ENCODE measurements around the gene ACSF2.

The ACSF2 gene

GRCh38 chr17:50464121-50464520 lies 38.1 kb downstream of the ACSF2 start:
- H3K79me2 ChIP-seq (ENCODE audit: insufficient read depth, low read length) = no peaks in the 10 kb centered on the region
- no peak overlapping the region for H2AFZ ChIP-seq (ENCODE audit: low read depth, low read length, severe bottlenecking)
- H3K36me3 ChIP-seq (ENCODE audit: low read length) = no peaks in the 10 kb centered on the region
- no peak for TF ChIP-seq EZH2phosphoT487 (conservative IDR thresholded peaks at IDR 0.05; ENCODE audit: low read length)
- no peak for TF ChIP-seq CTCF (IDR thresholded peaks at IDR 0.05; ENCODE audit: insufficient read depth, low read length, poor library complexity, severe bottlenecking)
- H3K9ac ChIP-seq (ENCODE audit: low read length) = no peak overlapping the region
- no peaks in the 10 kb centered on the region for H3K27me3 ChIP-seq (ENCODE audit: low read length)
- H3K9me3 ChIP-seq (ENCODE audit: insufficient read depth, low read length) = no peaks in the 10 kb centered on the region
- H3F3A ChIP-seq (ENCODE audit: insufficient read depth) = no peaks in the 10 kb centered on the region
- H3K27ac ChIP-seq (ENCODE audit: low read depth, low read length) = no peak overlapping the region
- no peaks in the 10 kb centered on the region for H3K9me2 ChIP-seq (replicated peaks; ENCODE audit: insufficient read depth, low read length)
- no peaks in the 10 kb centered on the region for H4K20me1 ChIP-seq (ENCODE audit: low read depth, low read length)
- no peak overlapping the region for H3K4me3 ChIP-seq (ENCODE audit: insufficient read depth, low read length, poor library complexity, severe bottlenecking)
- no peak overlapping the region for H3K4me2 ChIP-seq (ENCODE audit: low read depth, low read length, poor library complexity, severe bottlenecking)

GRCh38 chr17:50464736-50465135 lies 38.7 kb downstream of the ACSF2 start:
- TF ChIP-seq CTCF (IDR thresholded peaks at IDR 0.05; ENCODE audit: insufficient read depth, low read length, poor library complexity, severe bottlenecking) (no peak), EZH2phosphoT487 (conservative IDR thresholded peaks at IDR 0.05; ENCODE audit: low read length) (no peak)
- H3K36me3 ChIP-seq (ENCODE audit: low read length) = no peaks in the 10 kb centered on the region
- no peaks in the 10 kb centered on the region for H3K9me2 ChIP-seq (replicated peaks; ENCODE audit: insufficient read depth, low read length)
- H3K27ac ChIP-seq (ENCODE audit: low read depth, low read length) = no peak overlapping the region
- no peak overlapping the region for H3K4me2 ChIP-seq (ENCODE audit: low read depth, low read length, poor library complexity, severe bottlenecking)
- no peak overlapping the region for H3K4me3 ChIP-seq (ENCODE audit: insufficient read depth, low read length, poor library complexity, severe bottlenecking)
- H2AFZ ChIP-seq (ENCODE audit: low read depth, low read length, severe bottlenecking) = no peak overlapping the region
- H3K79me2 ChIP-seq (ENCODE audit: insufficient read depth, low read length) = no peaks in the 10 kb centered on the region
- H3K27me3 ChIP-seq (ENCODE audit: low read length) = no peaks in the 10 kb centered on the region
- H3K9me3 ChIP-seq (ENCODE audit: insufficient read depth, low read length) = no peaks in the 10 kb centered on the region
- no peaks in the 10 kb centered on the region for H3F3A ChIP-seq (ENCODE audit: insufficient read depth)
- no peaks in the 10 kb centered on the region for H4K20me1 ChIP-seq (ENCODE audit: low read depth, low read length)
- no peak overlapping the region for H3K9ac ChIP-seq (ENCODE audit: low read length)

GRCh38 chr17:50465171-50465570 lies 39.2 kb downstream of the ACSF2 start:
- Histone ChIP-seq H3K27ac (ENCODE audit: low read depth, low read length) (no peak overlapping the region), H3K79me2 (ENCODE audit: insufficient read depth, low read length) (no peaks in the 10 kb centered on the region), H3K4me3 (ENCODE audit: insufficient read depth, low read length, poor library complexity, severe bottlenecking) (no peak overlapping the region), H3K4me2 (ENCODE audit: low read depth, low read length, poor library complexity, severe bottlenecking) (no peak overlapping the region), H3F3A (ENCODE audit: insufficient read depth) (no peaks in the 10 kb centered on the region), H3K9me3 (ENCODE audit: insufficient read depth, low read length) (no peaks in the 10 kb centered on the region), H4K20me1 (ENCODE audit: low read depth, low read length) (no peaks in the 10 kb centered on the region), H3K9me2 (replicated peaks; ENCODE audit: insufficient read depth, low read length) (no peaks in the 10 kb centered on the region), H3K36me3 (ENCODE audit: low read length) (no peaks in the 10 kb centered on the region), H3K27me3 (ENCODE audit: low read length) (no peaks in the 10 kb centered on the region), H2AFZ (ENCODE audit: low read depth, low read length, severe bottlenecking) (no peak overlapping the region), H3K9ac (ENCODE audit: low read length) (no peak overlapping the region)
- TF ChIP-seq EZH2phosphoT487 (conservative IDR thresholded peaks at IDR 0.05; ENCODE audit: low read length) (no peak), CTCF (IDR thresholded peaks at IDR 0.05; ENCODE audit: insufficient read depth, low read length, poor library complexity, severe bottlenecking) (no peak)

Measured in SU-DHL-6 (cell line).